SH-SY5Y (cell line): ENCODE results near the gene ZNF333.
"Not testable (repeated sequence)": the region's sequence is repeated elsewhere in the genome, so short reads cannot be mapped to it uniquely, and the experiment has no call there.

Experiments used
- GATA2 ChIP-seq: IDR thresholded peaks from 2 replicates; pipeline ENCODE4 v1.6.1; 2011; ENCODE audit warnings: mild to moderate bottlenecking, low read depth, low read length
- GATA3 ChIP-seq: IDR thresholded peaks from 2 replicates; pipeline ENCODE4 v1.6.1; 2011; ENCODE audit warnings: low read depth, mild to moderate bottlenecking, low read length, moderate library complexity

ZNF333 gene

GRCh38 chr19:14770944-14771839 is 81.3 kb downstream of the ZNF333 start:
- TF ChIP-seq GATA3 (no peak), GATA2 (no peak)

- TF ChIP-seq GATA3 (no peak), GATA2 (no peak)
These were observed 82.6 kb downstream of the ZNF333 start for GRCh38 chr19:14772467-14772866.

DNA sequence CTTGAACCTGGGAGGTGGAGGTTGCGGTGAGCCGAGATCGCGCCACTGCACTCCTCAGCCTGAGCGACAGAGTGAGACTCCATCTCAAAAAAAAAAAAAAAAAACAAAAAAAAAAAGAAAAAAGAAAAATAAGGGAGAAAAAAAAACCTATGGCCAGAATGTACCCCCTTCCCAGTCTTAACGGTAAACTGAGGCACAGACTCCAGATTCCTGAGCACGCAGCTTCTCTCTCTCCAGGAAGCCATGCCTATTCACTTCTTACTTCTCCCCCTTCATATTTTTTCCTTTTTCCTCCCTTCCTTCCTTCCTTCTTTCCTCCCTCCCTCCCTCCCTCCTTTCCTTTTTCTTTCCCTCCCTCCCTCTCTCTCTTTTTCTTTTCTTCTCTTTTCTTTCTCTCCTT is 83.1 kb downstream of the ZNF333 start:
- no peak for TF ChIP-seq GATA2
- TF ChIP-seq GATA3, result no peak

DNA sequence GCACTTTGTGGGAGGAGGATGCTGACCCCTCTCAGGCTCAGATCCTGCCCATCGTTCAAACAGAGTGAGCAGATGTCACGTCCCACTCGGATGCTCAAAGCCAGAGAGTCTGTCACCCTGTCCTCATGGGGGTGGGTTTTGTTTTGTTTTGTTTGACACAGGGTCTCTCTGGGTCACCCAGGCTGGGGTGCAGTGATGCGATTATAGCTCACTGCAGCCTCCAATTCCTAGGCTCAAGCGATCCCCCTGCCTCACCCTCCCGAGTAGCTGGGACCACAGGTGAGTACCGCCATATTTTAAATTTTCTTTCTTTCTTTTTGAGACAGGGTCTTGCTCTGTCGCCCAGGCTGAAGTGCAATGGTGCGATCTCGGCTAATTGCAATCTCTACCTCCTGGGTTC is 84.5 kb downstream of the ZNF333 start:
- TF ChIP-seq GATA3 (no peak), GATA2 (no peak)

DNA sequence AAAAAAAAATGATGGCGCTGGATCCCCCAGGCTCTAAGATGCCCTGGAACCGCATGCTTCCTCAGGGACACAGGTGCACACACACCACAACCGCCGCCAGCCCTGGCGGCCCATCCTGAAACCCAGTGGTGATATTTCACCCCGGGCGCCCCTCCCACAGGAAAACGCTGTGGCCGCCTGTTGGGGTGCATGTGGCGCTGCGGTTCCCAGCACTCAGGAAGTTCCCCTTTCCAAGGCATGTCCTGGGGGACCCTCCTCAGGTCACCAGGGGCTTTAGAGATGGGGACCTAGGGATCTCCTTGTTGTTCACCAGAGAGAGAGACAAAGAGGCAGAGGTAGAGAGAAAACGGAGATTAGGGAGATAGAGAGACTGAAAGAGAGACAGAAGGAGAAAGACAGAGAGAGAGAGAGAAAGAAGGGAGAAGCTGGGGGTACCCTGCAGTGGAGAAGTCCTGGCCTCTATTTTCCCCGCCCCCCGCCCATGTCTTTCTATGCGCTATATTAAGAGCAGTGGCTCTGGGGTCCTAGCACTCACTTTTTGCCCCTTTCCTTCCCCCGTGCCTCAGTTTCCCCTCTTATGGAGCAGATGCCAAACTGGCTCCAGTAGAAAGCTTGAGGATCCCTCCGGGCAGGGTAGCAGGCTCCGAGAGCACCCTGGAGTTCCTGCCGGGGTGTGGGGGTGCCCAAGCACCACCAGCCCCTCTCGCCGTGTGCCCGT is 86.2 kb downstream of the ZNF333 start:
- TF ChIP-seq GATA2 (no peak), GATA3 (no peak)

DNA sequence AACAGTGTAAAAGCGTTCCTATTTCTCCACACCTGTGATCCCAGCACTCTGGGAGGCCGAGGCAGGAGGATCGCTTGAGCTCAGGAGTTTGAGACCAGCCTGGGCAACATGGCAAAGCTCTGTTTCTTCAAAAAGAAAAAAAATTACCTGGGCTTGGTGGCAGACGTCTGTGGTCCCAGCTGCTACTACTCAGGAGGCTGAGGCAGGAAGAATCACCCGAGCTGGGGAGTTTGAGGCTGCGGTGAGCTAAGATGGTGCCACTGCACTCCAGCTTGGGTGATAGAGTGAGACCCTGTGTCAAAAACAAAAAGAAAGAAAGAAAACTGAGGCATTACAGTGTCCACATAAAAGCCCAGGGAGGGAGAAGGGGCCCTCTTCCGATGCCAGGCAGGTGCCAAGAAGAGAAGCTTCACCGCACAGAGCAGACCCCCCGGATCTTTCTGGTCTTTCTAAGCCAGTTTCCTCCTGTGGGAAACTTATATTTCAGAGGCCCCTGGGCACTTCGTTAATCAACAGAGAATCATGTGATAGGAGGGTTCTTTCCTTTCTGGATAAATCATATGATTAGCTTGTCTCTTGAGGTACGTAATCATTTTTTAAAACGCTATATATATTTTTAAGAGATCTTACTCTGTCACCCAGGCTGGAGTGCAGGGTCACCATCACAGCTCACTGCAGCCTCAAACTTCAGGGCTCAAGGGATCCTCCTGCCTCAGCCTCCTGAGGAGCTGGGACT is 88.4 kb downstream of the ZNF333 start, which contains the start of gene ADGRE2:
Gene ADGRE2, minus strand, starts transcription at position 451 of the 736 bp plus-strand sequence. CDS start 1,804 bp downstream, outside the sequence.
- TF ChIP-seq GATA3, GATA2: not testable (repeated sequence)

- TF ChIP-seq GATA2 (no peak), GATA3 (no peak)
These were observed 89.3 kb downstream of the ZNF333 start for GRCh38 chr19:14779151-14779550.

GRCh38 chr19:14782626-14783409 is 93.0 kb downstream of the ZNF333 start:
- TF ChIP-seq GATA3 (no peak), GATA2 (no peak)
